ENCODE measurements around the gene IL32.

IL32 gene

GRCh38 chr16:3087243-3088235 is 22.1 kb downstream of the IL32 start:
- no peak overlapping the region for H3K4me3 ChIP-seq (ENCODE audit: low read length)
- DNase-seq (ENCODE audit: low read depth), result no peak
- no peak; the same call in 1 of the 2 replicates for TF ChIP-seq CTCF (conservative IDR thresholded peaks at IDR 0.05; ENCODE audit: low read length)

- no peak overlapping the region for H3K4me3 ChIP-seq (ENCODE audit: low read length)
- DNase-seq (ENCODE audit: low read depth), result no peak
- TF ChIP-seq CTCF (conservative IDR thresholded peaks at IDR 0.05; ENCODE audit: low read length), result no peak
These were observed 23.0 kb downstream of the IL32 start for GRCh38 chr16:3088450-3088849.

GRCh38 chr16:3088925-3089716 is 23.7 kb downstream of the IL32 start:
- H3K4me3 ChIP-seq (ENCODE audit: low read length), result no peak overlapping the region
- no peak for TF ChIP-seq CTCF (conservative IDR thresholded peaks at IDR 0.05; ENCODE audit: low read length)
- no peak for DNase-seq (ENCODE audit: low read depth)

GRCh38 chr16:3089717-3090592 is 24.5 kb downstream of the IL32 start:
- TF ChIP-seq CTCF (conservative IDR thresholded peaks at IDR 0.05; ENCODE audit: low read length), result no peak
- no peak for DNase-seq (ENCODE audit: low read depth)
- no peak overlapping the region for H3K4me3 ChIP-seq (ENCODE audit: low read length)

GRCh38 chr16:3091551-3091950 is 26.1 kb downstream of the IL32 start:
- H3K4me3 ChIP-seq (ENCODE audit: low read length), result no peak overlapping the region
- DNase-seq (ENCODE audit: low read depth), result no peak
- TF ChIP-seq CTCF (conservative IDR thresholded peaks at IDR 0.05; ENCODE audit: low read length), result no peak

GRCh38 chr16:3092501-3092941 is 27.1 kb downstream of the IL32 start:
- no peak for TF ChIP-seq CTCF (conservative IDR thresholded peaks at IDR 0.05; ENCODE audit: low read length)
- DNase-seq (ENCODE audit: low read depth), result no peak
- H3K4me3 ChIP-seq (ENCODE audit: low read length), result no peak overlapping the region
